Neural cell (in vitro differentiated cells): Measurements from ENCODE around the gene VENTX. TPM values are rescaled to one million over a fixed set of nuclear protein-coding genes. Genes with fewer than 3 reads are reported as not detected.

ENCODE experiments used
- H2AFZ ChIP-seq: fragments of 200-600, 300-800 bp; sonication (generic), shearing (Covaris generic); 2 replicates; pipeline ENCODE4 v1.6.0; 2014; ENCODE audit warnings: low read depth, mild to moderate bottlenecking, antibody characterized with exemption, low read length, moderate library complexity
- H3F3A ChIP-seq: fragments of 200-600 bp; shearing (Covaris generic); 2 replicates; pipeline ENCODE4 v1.6.1; 2016; ENCODE audit warnings: mild to moderate bottlenecking, moderate library complexity, mixed read lengths, antibody characterized with exemption, low read length; ENCODE audit not compliant: insufficient read depth, poor library complexity, severe bottlenecking
- H3K27ac ChIP-seq: fragments of 200-600, 300-800 bp; sonication (generic), shearing (Covaris generic); 2 replicates; pipeline ENCODE4 v1.5.1; 2014; ENCODE audit warnings: mild to moderate bottlenecking, low read length, moderate library complexity
- H3K27me3 ChIP-seq: fragments of 300-800, 200-600 bp; sonication (generic), shearing (Covaris generic); 2 replicates; pipeline ENCODE4 v1.6.0; 2014; ENCODE audit warnings: mild to moderate bottlenecking, low read depth, low read length, moderate library complexity; ENCODE audit not compliant: insufficient read depth
- H3K36me3 ChIP-seq: fragments of 300-800, 200-600 bp; sonication (generic), shearing (Covaris generic); 2 replicates; pipeline ENCODE4 v1.5.1; 2014; ENCODE audit warnings: mild to moderate bottlenecking, antibody characterized with exemption, low read length, moderate library complexity; ENCODE audit not compliant: insufficient read depth
- H3K4me2 ChIP-seq: fragments of 300-800, 200-600 bp; sonication (generic), shearing (Covaris generic); 2 replicates; pipeline ENCODE4 v1.6.0; 2014; ENCODE audit warnings: mild to moderate bottlenecking, low read length
- H3K4me3 ChIP-seq: fragments of 300-800, 200-600 bp; sonication (generic), shearing (Covaris generic); 2 replicates; pipeline ENCODE4 v1.5.1; 2014; ENCODE audit warnings: mild to moderate bottlenecking, low read length, moderate library complexity
- H3K79me2 ChIP-seq: fragments of 200-600 bp; shearing (Covaris generic); replicated peaks from 2 replicates; pipeline ENCODE4 v1.6.0; 2014; ENCODE audit warnings: mild to moderate bottlenecking, low read length, moderate library complexity; ENCODE audit not compliant: insufficient read depth
- H3K9ac ChIP-seq: fragments of 300-800, 200-600 bp; sonication (generic), shearing (Covaris generic); 2 replicates; pipeline ENCODE4 v1.6.1; 2016; ENCODE audit warnings: mild to moderate bottlenecking, low read length, mixed read lengths
- H3K9me2 ChIP-seq: fragments of 200-600 bp; shearing (Covaris generic); 2 replicates; pipeline ENCODE4 v1.6.1; 2016; ENCODE audit warnings: mild to moderate bottlenecking, low read length, mixed read lengths; ENCODE audit not compliant: insufficient read depth
- H3K9me3 ChIP-seq: fragments of 200-600, 300-800 bp; sonication (generic), shearing (Covaris generic); 2 replicates; pipeline ENCODE4 v1.6.1; 2016; ENCODE audit warnings: mild to moderate bottlenecking, mixed run types, low read length, moderate library complexity, mixed read lengths
- H4K20me1 ChIP-seq: fragments of 200-600 bp; shearing (Covaris generic); 2 replicates; pipeline ENCODE4 v1.6.1; 2016; ENCODE audit warnings: mild to moderate bottlenecking, mixed run types; ENCODE audit not compliant: insufficient read depth
- EP300 ChIP-seq: fragments of 450-650 bp; conservative IDR thresholded peaks from 2 replicates; pipeline ENCODE4 v1.6.1; 2014; ENCODE audit warnings: antibody characterized with exemption, mild to moderate bottlenecking, moderate library complexity; ENCODE audit not compliant: poor library complexity, severe bottlenecking
- EZH2 ChIP-seq: fragments of 200-600, 300-800 bp; shearing (Covaris generic), sonication (generic); IDR thresholded peaks from 2 replicates; pipeline ENCODE4 v1.6.1; 2014; ENCODE audit warnings: antibody characterized with exemption, low read length, borderline replicate concordance, mild to moderate bottlenecking; ENCODE audit not compliant: insufficient read depth, poor library complexity, severe bottlenecking
- MXI1 ChIP-seq: fragments of 450-650 bp; conservative IDR thresholded peaks from 2 replicates; pipeline ENCODE4 v1.6.1; 2014; ENCODE audit warnings: antibody characterized with exemption, mild to moderate bottlenecking; ENCODE audit not compliant: poor library complexity, severe bottlenecking
- POLR2AphosphoS5 ChIP-seq: IDR thresholded peaks from 2 replicates; pipeline ENCODE4 v1.6.1; 2012
- RAD21 ChIP-seq: fragments of 450-650 bp; conservative IDR thresholded peaks from 2 replicates; pipeline ENCODE4 v1.6.1; 2014; ENCODE audit warnings: antibody characterized with exemption, mild to moderate bottlenecking, moderate library complexity
- REST ChIP-seq: IDR thresholded peaks from 2 replicates; pipeline ENCODE4 v1.6.1; 2012; ENCODE audit warnings: borderline replicate concordance
- SMC3 ChIP-seq: fragments of 450-650 bp; conservative IDR thresholded peaks from 2 replicates; pipeline ENCODE4 v1.6.1; 2014; ENCODE audit warnings: antibody characterized with exemption, mild to moderate bottlenecking, moderate library complexity; ENCODE audit not compliant: poor library complexity
- TAF1 ChIP-seq: IDR thresholded peaks from 2 replicates; pipeline ENCODE4 v1.6.1; 2012; ENCODE audit warnings: low read depth
- polyA plus RNA-seq: library from polyadenylated mRNA; depleted of rRNA; stranded (reverse); fragments of >200 nt; gene quantifications from 2 replicates; pipeline ENCODE4 v1.2.3, GENCODE V29; 2014
- TF ChIP-seq, protein P1 (sequence below): fragments of 450-650 bp; IDR thresholded peaks from 2 replicates; pipeline ENCODE4 v1.5.1; 2014; ENCODE audit warnings: antibody characterized with exemption, mild to moderate bottlenecking, moderate library complexity; ENCODE audit not compliant: poor library complexity, severe bottlenecking

Gene VENTX
- polyA plus RNA-seq, 1 donor from 2014 or later, result not detected

GRCh38 chr10:133238466-133238804 lies 780 bp downstream of the VENTX start:
- Histone ChIP-seq H3K4me2 (no peak overlapping the region), H3K79me2 (no peaks in the 10 kb centered on the region), H3K4me3 (no peak overlapping the region), H3K27ac (no peak overlapping the region), H3K9me3 (no peaks in the 10 kb centered on the region), H2AFZ (no peak overlapping the region), H3K27me3 (peaks cover 57% of the 10 kb centered on the region), H3F3A (no peaks in the 10 kb centered on the region), H3K36me3 (no peaks in the 10 kb centered on the region), H4K20me1 (no peaks in the 10 kb centered on the region), H3K9me2 (no peaks in the 10 kb centered on the region), H3K9ac (no peak overlapping the region)
- TF ChIP-seq EP300 (no peak), POLR2AphosphoS5 (no peak), MXI1 (no peak), REST (no peak), EZH2 (no peak), RAD21 (no peak), SMC3 (no peak), TAF1 (no peak)
- TF ChIP-seq, protein P1, sequence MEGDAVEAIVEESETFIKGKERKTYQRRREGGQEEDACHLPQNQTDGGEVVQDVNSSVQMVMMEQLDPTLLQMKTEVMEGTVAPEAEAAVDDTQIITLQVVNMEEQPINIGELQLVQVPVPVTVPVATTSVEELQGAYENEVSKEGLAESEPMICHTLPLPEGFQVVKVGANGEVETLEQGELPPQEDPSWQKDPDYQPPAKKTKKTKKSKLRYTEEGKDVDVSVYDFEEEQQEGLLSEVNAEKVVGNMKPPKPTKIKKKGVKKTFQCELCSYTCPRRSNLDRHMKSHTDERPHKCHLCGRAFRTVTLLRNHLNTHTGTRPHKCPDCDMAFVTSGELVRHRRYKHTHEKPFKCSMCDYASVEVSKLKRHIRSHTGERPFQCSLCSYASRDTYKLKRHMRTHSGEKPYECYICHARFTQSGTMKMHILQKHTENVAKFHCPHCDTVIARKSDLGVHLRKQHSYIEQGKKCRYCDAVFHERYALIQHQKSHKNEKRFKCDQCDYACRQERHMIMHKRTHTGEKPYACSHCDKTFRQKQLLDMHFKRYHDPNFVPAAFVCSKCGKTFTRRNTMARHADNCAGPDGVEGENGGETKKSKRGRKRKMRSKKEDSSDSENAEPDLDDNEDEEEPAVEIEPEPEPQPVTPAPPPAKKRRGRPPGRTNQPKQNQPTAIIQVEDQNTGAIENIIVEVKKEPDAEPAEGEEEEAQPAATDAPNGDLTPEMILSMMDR, result no peak

DNA sequence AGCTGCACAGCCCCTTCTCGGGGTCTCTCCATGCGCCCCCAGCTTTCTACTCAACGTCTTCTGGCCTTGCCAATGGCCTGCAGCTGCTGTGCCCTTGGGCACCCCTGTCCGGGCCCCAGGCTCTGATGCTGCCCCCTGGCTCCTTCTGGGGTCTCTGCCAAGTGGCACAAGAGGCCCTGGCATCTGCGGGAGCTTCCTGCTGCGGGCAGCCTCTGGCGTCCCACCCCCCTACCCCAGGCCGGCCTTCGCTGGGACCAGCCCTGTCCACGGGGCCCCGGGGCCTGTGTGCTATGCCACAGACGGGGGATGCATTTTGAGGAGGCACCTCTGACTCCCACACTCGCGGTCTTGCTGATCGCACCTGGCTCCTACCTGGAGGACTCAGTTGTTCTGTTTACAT lies 2.3 kb downstream of the VENTX start:
- H3K9ac ChIP-seq, result no peak overlapping the region
- no peaks in the 10 kb centered on the region for H3F3A ChIP-seq
- no peaks in the 10 kb centered on the region for H3K9me3 ChIP-seq
- H3K4me3 ChIP-seq, result no peak overlapping the region
- no peak overlapping the region for H3K27ac ChIP-seq
- no peak overlapping the region for H2AFZ ChIP-seq
- no peaks in the 10 kb centered on the region for H3K79me2 ChIP-seq
- H3K9me2 ChIP-seq, result no peaks in the 10 kb centered on the region
- H4K20me1 ChIP-seq, result no peaks in the 10 kb centered on the region
- peaks cover 47% of the 10 kb centered on the region for H3K27me3 ChIP-seq
- H3K36me3 ChIP-seq, result no peaks in the 10 kb centered on the region
- H3K4me2 ChIP-seq, result no peak overlapping the region
- TF ChIP-seq POLR2AphosphoS5 (no peak), REST (no peak)
